GM19099 (cell line): ENCODE results near the gene RAP1A.

Source experiments
- POLR2A ChIP-seq: IDR thresholded peaks from 3 replicates; pipeline ENCODE4 v1.6.1; 2011; ENCODE audit warnings: low read depth; ENCODE audit not compliant: insufficient read length; ENCODE audit errors: extremely low read depth

Gene RAP1A

GRCh38 chr1:111619635-111620440 lies at the start of gene RAP1A:
TSS of gene RAP1A (plus strand) at chr1:111619789. CDS start at chr1:111691361, 71,572 bp downstream.
- TF ChIP-seq POLR2A = peak; percentile 71

DNA sequence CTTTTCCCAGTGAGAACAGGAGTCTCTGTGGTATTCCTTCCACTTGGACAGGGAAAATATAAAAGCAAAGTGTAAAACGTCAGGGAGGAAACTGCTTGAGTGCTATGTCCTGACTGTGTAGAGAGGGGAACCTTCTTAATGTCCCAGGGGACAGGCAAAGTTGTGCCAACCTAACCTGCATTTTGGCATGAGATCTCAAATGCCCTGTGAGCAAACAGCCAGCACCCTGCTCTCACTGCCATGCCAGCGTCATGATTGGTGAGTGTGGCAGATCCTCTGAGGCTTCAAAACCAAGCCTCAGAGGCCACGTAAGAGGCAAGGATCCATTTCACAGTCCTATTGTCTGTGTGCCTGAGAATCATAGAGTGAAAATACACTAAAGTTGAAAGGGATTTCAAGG lies 49.7 kb upstream of the RAP1A start:
- TF ChIP-seq POLR2A = no peak

- TF ChIP-seq POLR2A = no peak
Observed at GRCh38 chr1:111570781-111571181, 48.8 kb upstream of the RAP1A start.

DNA sequence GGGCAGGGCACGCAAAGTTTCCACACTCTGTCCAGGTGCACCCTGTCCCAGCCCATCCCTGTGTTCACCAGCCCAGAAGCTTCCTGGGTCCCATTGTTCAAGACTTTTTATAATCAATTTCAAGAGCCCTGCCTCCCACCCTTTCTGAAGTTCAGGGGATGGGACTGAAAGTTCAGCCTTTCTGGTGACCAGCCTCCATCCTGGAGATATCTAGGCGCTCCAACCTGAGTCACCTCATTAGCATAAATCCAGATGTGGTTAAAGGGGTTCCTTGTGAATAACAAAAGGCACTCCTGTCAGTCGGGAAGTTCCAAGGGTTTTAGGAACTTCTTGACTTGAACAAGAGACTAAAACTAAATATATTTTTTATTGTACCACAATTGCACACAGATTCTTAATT lies 48.4 kb upstream of the RAP1A start:
- TF ChIP-seq POLR2A = no peak

GRCh38 chr1:111571987-111572386 lies 47.6 kb upstream of the RAP1A start:
- TF ChIP-seq POLR2A = no peak

DNA sequence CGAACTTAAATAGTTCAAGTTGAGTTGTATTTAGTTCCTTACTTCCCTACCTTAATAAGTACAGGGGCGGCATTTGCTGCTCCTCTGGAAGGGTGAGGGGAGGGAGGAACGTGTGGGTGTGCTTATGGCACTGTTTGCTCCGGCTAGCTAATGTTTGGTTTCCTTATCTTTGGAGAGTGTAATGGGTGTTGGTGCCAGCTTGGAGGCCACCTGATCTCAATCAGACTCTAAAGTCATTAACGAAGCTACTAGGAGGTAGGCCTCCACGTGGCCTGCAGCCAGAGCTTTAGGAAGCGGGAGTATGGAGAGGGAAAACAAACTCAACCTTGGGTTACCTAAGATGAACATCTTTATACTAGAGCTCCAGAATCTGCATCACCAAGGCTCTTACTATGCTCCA lies 43.0 kb upstream of the RAP1A start:
- TF ChIP-seq POLR2A = no peak

DNA sequence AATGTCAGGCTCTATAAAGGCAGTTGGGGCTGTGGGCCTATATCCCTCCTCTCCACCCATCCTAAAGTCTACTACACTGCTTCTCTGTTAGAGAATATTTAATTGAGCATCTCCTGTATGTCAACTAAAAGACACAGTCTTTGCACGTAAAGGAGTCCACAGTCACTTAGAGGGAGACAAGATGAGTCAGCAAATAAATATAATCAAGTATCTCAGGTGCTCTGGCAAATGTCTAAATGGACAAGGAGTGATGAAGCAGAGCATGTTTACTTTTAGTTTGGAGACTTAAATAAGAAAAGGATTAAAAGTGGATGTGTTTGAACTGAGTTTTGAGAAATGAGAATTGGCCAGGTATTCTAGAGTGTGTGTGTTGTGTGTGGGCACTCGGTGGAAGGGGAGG lies 41.8 kb upstream of the RAP1A start:
- TF ChIP-seq POLR2A = no peak

DNA sequence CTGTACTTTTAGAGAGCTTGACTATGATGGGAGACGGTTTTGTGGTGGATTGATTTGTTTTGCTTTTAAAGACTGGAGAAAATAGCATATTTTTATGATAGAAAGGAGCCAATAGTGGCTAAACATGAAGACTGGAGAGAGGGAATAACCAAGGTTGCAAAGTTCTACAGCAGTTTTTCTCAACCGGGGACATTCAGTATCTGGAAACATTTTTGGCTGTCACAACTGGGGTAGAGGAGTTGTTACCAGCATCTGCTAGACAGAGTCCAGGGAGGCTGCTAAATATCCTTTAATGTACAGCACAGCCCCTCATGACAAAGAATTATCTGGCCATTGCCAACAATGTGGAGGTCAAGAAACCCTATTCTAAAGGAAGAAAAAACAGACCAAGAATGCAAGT lies 38.4 kb upstream of the RAP1A start:
- TF ChIP-seq POLR2A = no peak

DNA sequence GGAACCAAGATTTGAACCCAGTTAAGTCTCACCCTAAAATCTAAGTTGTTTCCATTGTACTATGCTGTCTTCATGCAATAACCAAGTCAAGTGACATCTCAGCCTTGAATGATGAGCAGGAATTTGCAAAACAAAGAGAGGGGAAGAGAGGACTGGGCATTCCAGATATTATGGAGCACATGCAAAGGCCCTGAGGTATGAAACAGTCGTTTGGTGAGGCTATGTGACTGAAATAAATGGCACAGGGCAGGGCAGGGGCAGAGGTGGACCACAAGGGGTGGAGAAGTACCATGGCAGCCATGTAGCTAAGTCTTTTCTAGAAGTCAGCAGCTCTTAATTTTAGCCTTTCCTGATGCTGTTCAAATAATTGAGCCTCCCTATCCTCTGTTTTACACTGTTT lies 37.6 kb upstream of the RAP1A start:
- TF ChIP-seq POLR2A = no peak

DNA sequence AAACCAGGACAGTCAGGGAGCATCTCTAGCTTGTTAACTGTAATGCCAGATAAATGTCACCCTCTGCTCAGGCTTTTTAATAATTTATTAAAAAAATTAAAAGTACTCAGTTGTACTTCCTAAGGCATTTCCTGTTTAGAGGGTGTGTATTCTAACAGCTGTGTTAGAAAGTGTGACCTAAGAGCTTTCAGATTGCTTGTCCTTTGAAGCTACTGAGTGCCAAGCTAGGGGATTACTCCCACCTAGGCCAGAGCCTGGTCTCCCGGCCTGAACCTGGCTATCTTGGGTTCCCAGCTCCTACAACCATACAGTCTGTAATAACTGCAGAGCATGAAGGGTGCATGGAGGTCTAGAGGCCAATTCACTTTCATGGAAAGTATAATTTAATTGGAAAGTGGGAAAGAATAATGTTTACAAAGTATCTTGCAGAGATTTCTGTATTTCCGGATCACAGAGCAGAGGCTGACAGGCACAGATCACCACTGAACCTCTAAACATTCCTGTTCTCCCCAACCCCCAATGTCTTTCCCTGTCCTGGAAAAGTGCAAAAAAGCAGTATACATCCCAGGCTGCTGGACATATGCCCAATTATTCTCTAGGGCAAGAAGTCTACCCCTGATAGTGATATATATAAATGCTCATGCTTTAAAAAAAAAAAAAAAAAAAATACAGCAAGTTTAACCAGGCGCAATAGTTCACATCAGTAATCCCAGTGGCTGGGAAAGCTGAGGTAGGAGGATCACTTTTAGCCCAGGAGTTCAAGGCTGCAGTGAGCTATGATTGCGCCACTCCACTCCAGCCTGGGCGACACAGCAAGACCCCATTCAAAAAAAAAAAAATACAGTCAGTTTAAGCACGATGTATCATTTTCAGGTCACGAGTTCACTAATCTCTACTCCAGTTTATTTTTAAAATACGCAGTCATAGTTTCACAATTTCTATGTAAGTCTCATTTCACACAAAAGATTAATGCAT lies 36.7 kb upstream of the RAP1A start:
- no peak for TF ChIP-seq POLR2A

- TF ChIP-seq POLR2A = no peak
Observed at GRCh38 chr1:111585447-111586086, 34.0 kb upstream of the RAP1A start.

DNA sequence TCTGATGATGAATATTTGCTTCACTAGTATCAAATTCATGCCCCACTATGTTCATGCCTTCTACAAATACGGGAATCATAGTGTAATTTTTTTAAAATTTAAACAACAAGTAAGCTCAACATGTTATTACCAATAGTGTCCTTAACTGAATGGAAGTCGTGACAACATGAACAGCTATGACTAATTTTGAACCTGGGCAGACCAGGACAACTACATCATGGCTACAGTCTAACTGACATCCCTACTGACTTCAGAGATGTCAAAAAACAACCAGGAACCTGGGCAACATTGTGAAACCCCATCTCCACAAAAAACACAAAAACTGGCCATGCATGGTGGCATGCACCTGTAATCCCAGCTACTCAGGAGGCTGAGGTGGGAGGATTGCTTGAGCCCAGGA lies 33.5 kb upstream of the RAP1A start:
- TF ChIP-seq POLR2A = no peak

GRCh38 chr1:111587509-111588174 lies 31.9 kb upstream of the RAP1A start:
- no peak for TF ChIP-seq POLR2A

DNA sequence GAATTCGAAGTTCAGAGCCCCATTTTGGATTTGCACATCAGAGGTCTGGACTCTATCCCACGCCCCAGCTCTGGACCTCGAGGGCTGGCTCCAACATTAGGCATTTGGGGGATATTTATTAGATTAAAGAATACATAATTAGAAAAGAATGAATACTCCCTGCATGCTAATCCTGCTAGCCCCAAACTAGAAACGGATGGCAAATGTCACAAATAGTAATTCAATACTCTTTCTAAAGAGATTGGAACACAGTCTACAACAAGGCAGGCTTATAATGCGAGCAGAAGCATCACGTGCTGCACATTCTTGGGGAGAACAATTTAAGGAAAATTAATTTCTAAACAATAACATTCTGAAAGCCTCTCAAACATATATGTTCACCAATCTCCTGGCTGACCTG lies 27.7 kb upstream of the RAP1A start:
- no peak for TF ChIP-seq POLR2A
